Spleen (tissue), 7 donors: Measurements from ENCODE around the gene PGAP2.

Experiments
- POLR2A ChIP-seq, 3 donors: fragments of 450-650 bp; IDR thresholded peaks; one replicate each; pipeline ENCODE4 v1.5.1; 2017; ENCODE audit warnings: antibody characterized with exemption in 3 of 3, mild to moderate bottlenecking in 1 of 3
- TF ChIP-seq, protein P1 (sequence below), 11 experiments: fragments of 200-600 bp in 7 of 11; fragments of 450-650 bp in 4 of 11; sonication (generic) in 4 of 11; IDR thresholded peaks in 8 of 11; conservative IDR thresholded peaks in 3 of 11; 1 replicate in 7 of 11; 2 replicates in 4 of 11; pipeline versions ENCODE4 v1.4.0 to v1.8.0; 2016 to 2021; ENCODE audit warnings: antibody characterized with exemption in 11 of 11, inconsistent platforms in 4 of 11, mild to moderate bottlenecking in 1 of 11
- donor health status: DM: no; HTN: no; CAD: no; lungs with moderate emphysema.
- donor health status: DM: no; HTN: no; CAD: no.
- donor health status: DM: no; HTN: no; CAD: no.

- TF ChIP-seq, protein P1, sequence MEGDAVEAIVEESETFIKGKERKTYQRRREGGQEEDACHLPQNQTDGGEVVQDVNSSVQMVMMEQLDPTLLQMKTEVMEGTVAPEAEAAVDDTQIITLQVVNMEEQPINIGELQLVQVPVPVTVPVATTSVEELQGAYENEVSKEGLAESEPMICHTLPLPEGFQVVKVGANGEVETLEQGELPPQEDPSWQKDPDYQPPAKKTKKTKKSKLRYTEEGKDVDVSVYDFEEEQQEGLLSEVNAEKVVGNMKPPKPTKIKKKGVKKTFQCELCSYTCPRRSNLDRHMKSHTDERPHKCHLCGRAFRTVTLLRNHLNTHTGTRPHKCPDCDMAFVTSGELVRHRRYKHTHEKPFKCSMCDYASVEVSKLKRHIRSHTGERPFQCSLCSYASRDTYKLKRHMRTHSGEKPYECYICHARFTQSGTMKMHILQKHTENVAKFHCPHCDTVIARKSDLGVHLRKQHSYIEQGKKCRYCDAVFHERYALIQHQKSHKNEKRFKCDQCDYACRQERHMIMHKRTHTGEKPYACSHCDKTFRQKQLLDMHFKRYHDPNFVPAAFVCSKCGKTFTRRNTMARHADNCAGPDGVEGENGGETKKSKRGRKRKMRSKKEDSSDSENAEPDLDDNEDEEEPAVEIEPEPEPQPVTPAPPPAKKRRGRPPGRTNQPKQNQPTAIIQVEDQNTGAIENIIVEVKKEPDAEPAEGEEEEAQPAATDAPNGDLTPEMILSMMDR (IDR thresholded peaks at IDR 0.05 in 8 of 11, conservative IDR thresholded peaks at IDR 0.05 in 3 of 11) = peak; percentile 53 to 91 (median 81)
- TF ChIP-seq POLR2A (IDR thresholded peaks at IDR 0.05) = no peak
These were observed 33.3 kb downstream of the PGAP2 start for GRCh38 chr11:3841426-3842350.
